Neural crest cell (in vitro differentiated cells): ENCODE data around the gene DAAM2. TPM values are rescaled to one million over a fixed set of nuclear protein-coding genes. Genes with fewer than 3 reads are reported as not detected.

Source experiments
- DNase-seq: peaks from one replicate; pipeline ENCODE4 v3.0.0; 2021; ENCODE audit warnings: low read depth, mixed read lengths, low spot score
- H3K27ac Mint-ChIP-seq: one replicate; pipeline ENCODE4 v1.8.0; 2021; ENCODE audit warnings: mild to moderate bottlenecking, mixed read lengths; ENCODE audit not compliant: unreplicated experiment
- H3K27me3 Mint-ChIP-seq: 2 replicates; pipeline ENCODE4 v1.8.0; 2021; ENCODE audit warnings: low read depth, mild to moderate bottlenecking, mixed read lengths
- H3K36me3 Mint-ChIP-seq: 2 replicates; pipeline ENCODE4 v1.8.0; 2021; ENCODE audit warnings: low read depth, mild to moderate bottlenecking, mixed read lengths
- H3K4me1 Mint-ChIP-seq: 2 replicates; pipeline ENCODE4 v1.8.0; 2021; ENCODE audit warnings: mixed read lengths
- H3K4me3 Mint-ChIP-seq: one replicate; pipeline ENCODE4 v1.8.0; 2021; ENCODE audit warnings: mild to moderate bottlenecking, mixed read lengths
- H3K9me3 Mint-ChIP-seq: 2 replicates; pipeline ENCODE4 v1.8.0; 2021; ENCODE audit warnings: mixed read lengths
- CTCF ChIP-seq: fragments of 200-600 bp; sonication (generic); conservative IDR thresholded peaks from 2 replicates; pipeline ENCODE4 v1.5.0; 2021; ENCODE audit warnings: antibody characterized with exemption, mild to moderate bottlenecking
- total RNA-seq: library from RNA; stranded (reverse); gene quantifications from 2 replicates; pipeline ENCODE4 v1.2.1, GENCODE V29; 2021

Gene DAAM2
- total RNA-seq, 1 donor from 2014 or later = 17.6 TPM

- no peak for DNase-seq
- Mint-ChIP-seq H3K36me3 (no peaks in the 10 kb centered on the region), H3K9me3 (no peaks in the 10 kb centered on the region), H3K4me1 (peaks cover 38% of the 10 kb centered on the region), H3K27ac (peak overlapping the region; percentile 75), H3K27me3 (no peaks in the 10 kb centered on the region), H3K4me3 (no peak overlapping the region)
- no peak for TF ChIP-seq CTCF
These were observed 99.2 kb downstream of the DAAM2 start for GRCh38 chr6:39891353-39891752.

GRCh38 chr6:39891976-39892375 is 99.8 kb downstream of the DAAM2 start:
- no peak for TF ChIP-seq CTCF
- peaks cover 34% of the 10 kb centered on the region for H3K4me1 Mint-ChIP-seq

GRCh38 chr6:39892490-39893129 is 100.4 kb downstream of the DAAM2 start:
- Mint-ChIP-seq H3K4me3 (no peak overlapping the region), H3K9me3 (no peaks in the 10 kb centered on the region), H3K27me3 (no peaks in the 10 kb centered on the region), H3K4me1 (peaks cover 35% of the 10 kb centered on the region), H3K27ac (no peak overlapping the region), H3K36me3 (peaks cover 7% of the 10 kb centered on the region)
- peak; percentile 79 for TF ChIP-seq CTCF
- DNase-seq = peak; percentile 64

More at GRCh38 chr6:39891976-39892375, 99.8 kb downstream of the DAAM2 start:
- no peak overlapping the region for H3K27ac Mint-ChIP-seq
- no peaks in the 10 kb centered on the region for H3K9me3 Mint-ChIP-seq
- no peaks in the 10 kb centered on the region for H3K27me3 Mint-ChIP-seq
- peaks cover 2% of the 10 kb centered on the region for H3K36me3 Mint-ChIP-seq
- DNase-seq = no peak
- no peak overlapping the region for H3K4me3 Mint-ChIP-seq

- no peak overlapping the region for H3K4me3 Mint-ChIP-seq
- no peak for DNase-seq
- no peak overlapping the region for H3K27ac Mint-ChIP-seq
- H3K36me3 Mint-ChIP-seq = peaks cover 7% of the 10 kb centered on the region
- H3K4me1 Mint-ChIP-seq = peaks cover 31% of the 10 kb centered on the region
- no peak for TF ChIP-seq CTCF
- no peaks in the 10 kb centered on the region for H3K27me3 Mint-ChIP-seq
- H3K9me3 Mint-ChIP-seq = no peaks in the 10 kb centered on the region
These were observed 101.1 kb downstream of the DAAM2 start for GRCh38 chr6:39893286-39893685.

- H3K4me1 Mint-ChIP-seq = peaks cover 20% of the 10 kb centered on the region
- TF ChIP-seq CTCF = no peak
- H3K36me3 Mint-ChIP-seq = peaks cover 7% of the 10 kb centered on the region
These were observed 104.5 kb downstream of the DAAM2 start for GRCh38 chr6:39896701-39897100.

More at GRCh38 chr6:39896701-39897100, 104.5 kb downstream of the DAAM2 start:
- H3K27ac Mint-ChIP-seq = no peak overlapping the region
- DNase-seq = no peak
- no peaks in the 10 kb centered on the region for H3K27me3 Mint-ChIP-seq
- H3K9me3 Mint-ChIP-seq = no peaks in the 10 kb centered on the region
- H3K4me3 Mint-ChIP-seq = no peak overlapping the region
